CD4-positive, alpha-beta memory T cell (primary cell): ENCODE results near the gene PPP2R3A. TPM values are rescaled to one million over a fixed set of nuclear protein-coding genes. Genes with fewer than 3 reads are reported as not detected.
"Not testable (repeated sequence)": the region's sequence is repeated elsewhere in the genome, so short reads cannot be mapped to it uniquely, and the experiment has no call there.

Source experiments
- CTCF ChIA-PET: fragments of 350-600 bp; sonication (Branson Sonifier 250); formaldehyde crosslinking; loops from one replicate; lab custom pipeline; 2021; ENCODE audit warnings: inconsistent platforms; ENCODE audit not compliant: partially characterized antibody; lab: Charles Lee
- POLR2A ChIA-PET: fragments of 350-600 bp; sonication (Branson Sonifier 250); formaldehyde crosslinking; loops from one replicate; lab custom pipeline; 2021; ENCODE audit not compliant: partially characterized antibody; lab: Charles Lee
- DNase-seq, 5 donors: peaks; one replicate each; pipeline versions ENCODE4 v3.0.0 to v3.0.0-alpha.2; 2020 to 2022; ENCODE audit warnings: mixed read lengths in 1 of 5
- H3K27ac ChIP-seq: one replicate; pipeline ENCODE4 v1.7.0; 2013; ENCODE audit warnings: low read depth, low read length
- H3K27me3 ChIP-seq: 2 replicates; pipeline ENCODE4 v1.7.0; 2013; ENCODE audit warnings: mild to moderate bottlenecking, low read length, moderate library complexity; ENCODE audit not compliant: insufficient read depth
- H3K36me3 ChIP-seq: 2 replicates; pipeline ENCODE4 v1.7.0; 2013; ENCODE audit warnings: mild to moderate bottlenecking, low read length, moderate library complexity; ENCODE audit not compliant: insufficient read depth
- H3K4me1 ChIP-seq: 2 replicates; pipeline ENCODE4 v1.7.0; 2013; ENCODE audit warnings: mild to moderate bottlenecking, low read length, moderate library complexity; ENCODE audit not compliant: insufficient read depth
- H3K4me3 ChIP-seq, 2 donors: one replicate each; pipeline ENCODE4 v1.7.0; 2013; ENCODE audit warnings: low read length in 2 of 2, mild to moderate bottlenecking in 1 of 2
- H3K9me3 ChIP-seq, 2 donors: one replicate each; pipeline ENCODE4 v1.7.0; 2013; ENCODE audit warnings: low read length in 2 of 2, control low read depth in 1 of 2; ENCODE audit not compliant: control insufficient read depth in 1 of 2
- H3K27ac Mint-ChIP-seq, 7 donors: one replicate each; pipeline ENCODE4 v1.8.0; 2020 to 2021; ENCODE audit warnings: mixed read lengths in 7 of 7, mild to moderate bottlenecking in 6 of 7, inconsistent platforms in 3 of 7, moderate library complexity in 3 of 7
- H3K27me3 Mint-ChIP-seq, 2 donors: one replicate each; pipeline ENCODE4 v1.8.0; 2020 to 2021; ENCODE audit warnings: mixed read lengths in 2 of 2
- H3K36me3 Mint-ChIP-seq, 2 donors: one replicate each; pipeline ENCODE4 v1.8.0; 2020 to 2021; ENCODE audit warnings: mixed read lengths in 2 of 2, inconsistent platforms in 1 of 2, mild to moderate bottlenecking in 1 of 2
- H3K4me1 Mint-ChIP-seq, 4 donors: one replicate each; pipeline ENCODE4 v1.8.0; 2020 to 2021; ENCODE audit warnings: mixed read lengths in 4 of 4, mild to moderate bottlenecking in 1 of 4
- H3K4me3 Mint-ChIP-seq, 8 donors: one replicate each; pipeline ENCODE4 v1.8.0; 2020 to 2021; ENCODE audit warnings: mixed read lengths in 8 of 8, mild to moderate bottlenecking in 7 of 8, moderate library complexity in 6 of 8, inconsistent platforms in 3 of 8
- H3K9me3 Mint-ChIP-seq, 8 donors: one replicate each; pipeline ENCODE4 v1.8.0; 2020 to 2021; ENCODE audit warnings: mixed read lengths in 8 of 8, mild to moderate bottlenecking in 5 of 8, inconsistent platforms in 3 of 8, moderate library complexity in 1 of 8
- intact Hi-C: fragments of 100-400 bp; cut with micrococcal nuclease; formaldehyde crosslinking; loops from one replicate; pipeline ENCODE4 v1.15.1; 2023
- polyA plus RNA-seq, 2 donors: library from polyadenylated mRNA; unstranded; fragments of 300-500 nt; fragmentation: Illumina TruSeq; gene quantifications; one replicate each; pipeline ENCODE4 v1.2.3, GENCODE V29; 2021
- total RNA-seq, 2 experiments: library from RNA; stranded (reverse); gene quantifications; one replicate each; pipeline ENCODE4 v1.2.3, GENCODE V29; 2021

The PPP2R3A gene
- total and polyA plus RNA-seq, 4 experiments from 2014 or later = 0.24 to 0.81 (median 0.25) TPM; not detected in 1

DNA sequence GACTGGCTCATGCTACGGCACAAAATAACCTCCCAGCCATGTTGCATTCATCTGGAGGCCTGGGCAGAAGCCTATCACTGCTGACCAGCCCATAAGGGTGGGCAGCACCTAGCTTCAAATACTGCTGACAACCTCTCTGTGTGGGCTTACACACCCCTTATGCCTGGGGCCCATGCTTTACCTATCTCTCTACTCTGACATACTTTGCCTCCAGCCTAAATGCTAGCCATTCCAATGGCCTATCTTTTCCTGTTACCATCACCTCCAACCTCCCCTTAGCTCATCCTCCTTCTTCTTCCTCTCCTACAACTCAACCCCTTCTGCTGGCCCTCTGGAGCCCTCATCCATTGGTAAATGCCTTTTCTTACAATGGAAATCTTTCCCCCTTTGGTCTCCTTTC, 41.0 kb upstream of the PPP2R3A start:
- no peaks in the 10 kb centered on the region for H3K4me1 Mint-ChIP-seq
- H3K4me3 ChIP-seq = no peak overlapping the region
- H3K9me3 Mint-ChIP-seq = peaks cover 0 to 3% (median 0%) of the 10 kb centered on the region in 8 donors
- no peak overlapping the region for H3K4me3 Mint-ChIP-seq
- ChIA-PET POLR2A (no interaction called here), CTCF (no interaction called here)
- H3K36me3 Mint-ChIP-seq = no peaks in the 10 kb centered on the region
- H3K27ac ChIP-seq = no peak overlapping the region
- H3K4me1 ChIP-seq = no peaks in the 10 kb centered on the region
- no peak overlapping the region for H3K27ac Mint-ChIP-seq
- intact Hi-C loops = no loop called here
- H3K36me3 ChIP-seq = no peaks in the 10 kb centered on the region
- DNase-seq = no peak
- H3K27me3 Mint-ChIP-seq = peaks cover 2 to 5% of the 10 kb centered on the region in 2 donors
- no peaks in the 10 kb centered on the region for H3K27me3 ChIP-seq
- no peaks in the 10 kb centered on the region for H3K9me3 ChIP-seq

- no peak overlapping the region for H3K27ac Mint-ChIP-seq
- no peaks in the 10 kb centered on the region for H3K36me3 Mint-ChIP-seq
- no peaks in the 10 kb centered on the region for H3K36me3 ChIP-seq
- H3K4me1 Mint-ChIP-seq = no peaks in the 10 kb centered on the region
- no peaks in the 10 kb centered on the region for H3K4me1 ChIP-seq
- no peak overlapping the region for H3K4me3 Mint-ChIP-seq
- DNase-seq = no peak
- no peaks in the 10 kb centered on the region for H3K27me3 ChIP-seq
- intact Hi-C loops = no loop called here
- CTCF ChIA-PET = no interaction called here
- peaks cover 2 to 6% of the 10 kb centered on the region in 2 donors for H3K27me3 Mint-ChIP-seq
- POLR2A ChIA-PET = no interaction called here
- H3K9me3 Mint-ChIP-seq = peaks cover 0 to 3% (median 0%) of the 10 kb centered on the region in 8 donors
- H3K27ac ChIP-seq = no peak overlapping the region
- no peaks in the 10 kb centered on the region for H3K9me3 ChIP-seq
- H3K4me3 ChIP-seq = no peak overlapping the region
Observed at GRCh38 chr3:135926664-135927063, 38.9 kb upstream of the PPP2R3A start.

DNA sequence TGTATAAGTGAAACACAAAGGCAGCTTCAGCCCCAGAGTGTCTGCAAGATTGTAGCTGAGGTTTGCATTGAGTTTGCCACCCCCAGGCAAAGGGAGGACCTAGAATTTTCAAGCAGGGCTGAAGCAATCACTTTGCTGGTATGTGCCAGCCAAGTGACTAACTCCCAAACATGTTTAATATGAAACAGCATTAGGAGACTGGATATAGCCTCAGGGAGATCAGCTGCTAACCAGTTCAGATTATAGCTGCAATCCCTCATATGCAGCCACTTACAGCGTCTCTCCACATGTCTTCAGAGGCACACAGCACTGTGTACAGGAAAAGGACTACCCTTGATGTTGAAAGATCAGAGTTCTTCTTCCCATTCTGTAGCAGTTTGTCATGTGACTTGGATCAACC, 38.4 kb upstream of the PPP2R3A start:
- Mint-ChIP-seq H3K27ac (no peak overlapping the region), H3K36me3 (no peaks in the 10 kb centered on the region), H3K27me3 (peaks cover 2 to 6% of the 10 kb centered on the region in 2 donors), H3K4me1 (no peaks in the 10 kb centered on the region), H3K4me3 (no peak overlapping the region), H3K9me3 (peaks cover 0 to 3% (median 0%) of the 10 kb centered on the region in 8 donors)
- intact Hi-C loops = no loop called here
- Histone ChIP-seq H3K9me3 (no peaks in the 10 kb centered on the region), H3K36me3 (no peaks in the 10 kb centered on the region), H3K4me3 (no peak overlapping the region), H3K4me1 (no peaks in the 10 kb centered on the region), H3K27me3 (no peaks in the 10 kb centered on the region), H3K27ac (no peak overlapping the region)
- ChIA-PET POLR2A (no interaction called here), CTCF (no interaction called here)
- DNase-seq = no peak

DNA sequence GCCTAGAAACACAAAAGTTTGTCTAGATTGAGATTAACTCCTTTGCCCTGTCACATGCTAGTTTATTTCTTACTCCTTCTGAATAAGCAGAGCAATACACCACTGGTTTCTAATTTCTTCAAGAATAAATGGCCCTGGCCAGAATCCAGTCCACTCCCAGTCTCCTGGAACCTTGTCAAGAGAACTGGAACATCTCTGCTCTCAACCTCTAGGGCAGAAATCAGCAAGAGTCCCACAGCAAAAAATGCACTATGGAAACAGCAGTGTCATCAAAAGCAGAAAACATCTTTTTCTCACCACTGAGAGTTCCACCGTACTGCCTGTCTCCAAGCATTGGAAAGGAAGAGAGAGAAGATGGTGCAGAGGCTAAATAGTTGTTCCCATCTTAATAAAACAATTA, 35.9 kb upstream of the PPP2R3A start:
- Histone ChIP-seq H3K27ac (no peak overlapping the region), H3K36me3 (no peaks in the 10 kb centered on the region), H3K4me3 (no peak overlapping the region), H3K4me1 (no peaks in the 10 kb centered on the region), H3K27me3 (no peaks in the 10 kb centered on the region), H3K9me3 (no peaks in the 10 kb centered on the region)
- H3K9me3 Mint-ChIP-seq = peaks cover 0 to 6% (median 0%) of the 10 kb centered on the region in 8 donors
- peaks cover 2 to 6% of the 10 kb centered on the region in 2 donors for H3K27me3 Mint-ChIP-seq
- no peaks in the 10 kb centered on the region for H3K36me3 Mint-ChIP-seq
- CTCF ChIA-PET = no interaction called here
- no peak for DNase-seq
- H3K4me1 Mint-ChIP-seq = no peaks in the 10 kb centered on the region
- intact Hi-C loops = no loop called here
- no peak overlapping the region for H3K27ac Mint-ChIP-seq
- H3K4me3 Mint-ChIP-seq = no peak overlapping the region
- POLR2A ChIA-PET = no interaction called here

- H3K9me3 ChIP-seq = no peaks in the 10 kb centered on the region
- no peak for DNase-seq
- no peaks in the 10 kb centered on the region for H3K36me3 ChIP-seq
- Mint-ChIP-seq H3K9me3 (peaks cover 0 to 7% (median 0%) of the 10 kb centered on the region in 8 donors), H3K27me3 (peaks cover 0 to 6% of the 10 kb centered on the region in 2 donors), H3K36me3 (no peaks in the 10 kb centered on the region), H3K27ac (no peak overlapping the region), H3K4me1 (no peaks in the 10 kb centered on the region), H3K4me3 (no peak overlapping the region)
- ChIA-PET POLR2A (no interaction called here), CTCF (no interaction called here)
- no peaks in the 10 kb centered on the region for H3K27me3 ChIP-seq
- H3K4me3 ChIP-seq = no peak overlapping the region
- no peaks in the 10 kb centered on the region for H3K4me1 ChIP-seq
- no peak overlapping the region for H3K27ac ChIP-seq
- intact Hi-C loops = no loop called here
Observed at GRCh38 chr3:135930255-135930654, 35.3 kb upstream of the PPP2R3A start.

- POLR2A ChIA-PET, DNase-seq, H3K27ac Mint-ChIP-seq, H3K4me1 Mint-ChIP-seq, H3K27me3 Mint-ChIP-seq, H3K9me3 ChIP-seq, H3K4me3 ChIP-seq, intact Hi-C loops, H3K27me3 ChIP-seq, H3K36me3 ChIP-seq, H3K4me1 ChIP-seq, H3K27ac ChIP-seq, H3K4me3 Mint-ChIP-seq, H3K36me3 Mint-ChIP-seq, CTCF ChIA-PET: not testable (repeated sequence)
- H3K9me3 Mint-ChIP-seq = peaks cover 0 to 18% (median 14%) of the 10 kb centered on the region in 8 donors
Observed at GRCh38 chr3:135935171-135935570, 30.4 kb upstream of the PPP2R3A start.

GRCh38 chr3:135937766-135938165, 27.8 kb upstream of the PPP2R3A start:
- H3K4me3 ChIP-seq, H3K36me3 ChIP-seq, intact Hi-C loops, POLR2A ChIA-PET, H3K4me3 Mint-ChIP-seq, H3K9me3 ChIP-seq, CTCF ChIA-PET, H3K4me1 ChIP-seq, H3K27me3 ChIP-seq, H3K27ac ChIP-seq, H3K27me3 Mint-ChIP-seq, H3K4me1 Mint-ChIP-seq, DNase-seq, H3K27ac Mint-ChIP-seq, H3K36me3 Mint-ChIP-seq: not testable (repeated sequence)
- H3K9me3 Mint-ChIP-seq = peaks cover 0 to 21% (median 15%) of the 10 kb centered on the region in 8 donors

GRCh38 chr3:135944831-135945230, 20.7 kb upstream of the PPP2R3A start:
- no peak overlapping the region for H3K4me3 ChIP-seq
- intact Hi-C loops = no loop called here
- H3K4me1 ChIP-seq = no peaks in the 10 kb centered on the region
- no peaks in the 10 kb centered on the region for H3K27me3 ChIP-seq
- Mint-ChIP-seq H3K4me1 (no peaks in the 10 kb centered on the region), H3K36me3 (no peaks in the 10 kb centered on the region), H3K4me3 (no peak overlapping the region), H3K27me3 (peaks cover 5 to 7% of the 10 kb centered on the region in 2 donors), H3K27ac (no peak overlapping the region), H3K9me3 (peaks cover 0 to 15% (median 4%) of the 10 kb centered on the region in 8 donors)
- no peaks in the 10 kb centered on the region for H3K36me3 ChIP-seq
- H3K27ac ChIP-seq = no peak overlapping the region
- POLR2A ChIA-PET = no interaction called here
- no peaks in the 10 kb centered on the region for H3K9me3 ChIP-seq
- DNase-seq = no peak
- CTCF ChIA-PET = no interaction called here
